Measurements from ENCODE around the gene MTOR. TPM values are rescaled to one million over a fixed set of nuclear protein-coding genes. Genes with fewer than 3 reads are reported as not detected.

Gene MTOR
- total and polyA plus RNA-seq, 4 donors: 15.1 to 36.6 (median 26.9) TPM

DNA sequence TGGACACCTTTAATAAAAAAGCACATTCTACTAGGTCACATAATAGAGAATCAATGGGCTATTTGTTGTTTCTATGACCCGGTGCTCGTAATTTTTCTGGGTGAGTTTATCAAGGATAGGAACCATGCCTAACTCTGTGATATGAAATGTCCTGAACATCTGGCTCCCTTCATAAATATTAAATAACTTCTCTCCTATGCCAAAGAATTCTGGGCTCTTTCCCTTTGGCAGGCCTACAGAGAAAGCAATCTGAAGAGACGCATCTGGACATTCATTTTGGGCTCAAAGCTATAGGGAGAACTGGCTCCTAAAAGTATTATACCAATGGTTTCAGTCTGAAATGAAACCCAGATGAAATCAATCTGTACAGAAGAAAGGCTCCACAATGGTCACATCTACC is 112.0 kb downstream of the MTOR start:
- Histone ChIP-seq H3K9me3 (ENCODE audit: control insufficient read depth in 4 of 4, insufficient read depth in 3 of 4, low read length in 3 of 4) (no peaks in the 10 kb centered on the region), H3K4me3 (no peak overlapping the region), H3K9ac (ENCODE audit: insufficient read depth in 1 of 2, low read length in 2 of 2) (no peak overlapping the region), H3K36me3 (ENCODE audit: control insufficient read depth in 4 of 4, insufficient read depth in 4 of 4, low read length in 4 of 4) (peaks cover 8 to 26% (median 15%) of the 10 kb centered on the region in 4 donors), H3K4me1 (ENCODE audit: control insufficient read depth in 5 of 5, insufficient read depth in 5 of 5, low read length in 5 of 5) (peaks cover 0 to 64% (median 32%) of the 10 kb centered on the region in 5 donors), H3K27ac (ENCODE audit: low read depth in 1 of 2, low read length in 1 of 2) (no peak overlapping the region), H3K27me3 (ENCODE audit: control insufficient read depth in 3 of 3, insufficient read depth in 3 of 3, low read length in 2 of 3) (no peaks in the 10 kb centered on the region)
- TF ChIP-seq, protein P1, sequence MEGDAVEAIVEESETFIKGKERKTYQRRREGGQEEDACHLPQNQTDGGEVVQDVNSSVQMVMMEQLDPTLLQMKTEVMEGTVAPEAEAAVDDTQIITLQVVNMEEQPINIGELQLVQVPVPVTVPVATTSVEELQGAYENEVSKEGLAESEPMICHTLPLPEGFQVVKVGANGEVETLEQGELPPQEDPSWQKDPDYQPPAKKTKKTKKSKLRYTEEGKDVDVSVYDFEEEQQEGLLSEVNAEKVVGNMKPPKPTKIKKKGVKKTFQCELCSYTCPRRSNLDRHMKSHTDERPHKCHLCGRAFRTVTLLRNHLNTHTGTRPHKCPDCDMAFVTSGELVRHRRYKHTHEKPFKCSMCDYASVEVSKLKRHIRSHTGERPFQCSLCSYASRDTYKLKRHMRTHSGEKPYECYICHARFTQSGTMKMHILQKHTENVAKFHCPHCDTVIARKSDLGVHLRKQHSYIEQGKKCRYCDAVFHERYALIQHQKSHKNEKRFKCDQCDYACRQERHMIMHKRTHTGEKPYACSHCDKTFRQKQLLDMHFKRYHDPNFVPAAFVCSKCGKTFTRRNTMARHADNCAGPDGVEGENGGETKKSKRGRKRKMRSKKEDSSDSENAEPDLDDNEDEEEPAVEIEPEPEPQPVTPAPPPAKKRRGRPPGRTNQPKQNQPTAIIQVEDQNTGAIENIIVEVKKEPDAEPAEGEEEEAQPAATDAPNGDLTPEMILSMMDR (IDR thresholded peaks at IDR 0.05; ENCODE audit: control extremely low read depth, extremely low read depth): no peak
- 75 to 83% methylated on average over 3 of the region's 3 CpGs for WGBS, 2 donors
- DNase-seq (peak; percentile 87 to 99 (median 98)), ATAC-seq (ENCODE audit: insufficient read depth, low FRiP score) (no peak)

DNA sequence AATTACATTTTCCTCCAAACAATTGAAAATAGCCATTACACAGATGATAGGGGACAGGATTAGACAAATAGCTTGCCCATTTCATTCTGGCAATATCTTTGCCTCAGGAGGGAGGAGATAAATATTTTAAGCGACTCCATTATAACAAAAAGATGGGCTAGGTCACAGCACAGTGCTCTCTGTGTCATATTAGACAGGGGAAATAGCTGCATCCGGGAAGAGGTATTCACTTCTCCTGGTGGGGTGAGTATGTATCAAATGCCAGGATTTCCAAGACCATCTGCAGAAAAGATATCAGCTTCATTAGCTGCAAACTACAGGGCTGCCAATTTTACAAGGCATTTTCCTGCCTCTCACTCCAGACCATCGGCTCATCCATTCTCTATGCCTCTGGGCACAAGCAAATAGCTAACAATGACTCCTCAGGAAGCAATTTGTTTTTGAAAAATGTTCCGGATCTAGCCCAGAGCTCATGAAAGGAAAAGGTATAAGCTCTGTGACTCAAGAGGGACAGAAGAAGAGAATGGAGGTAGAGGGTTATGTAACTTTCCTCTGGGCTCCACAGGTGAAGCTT is 115.1 kb downstream of the MTOR start:
- H3K9me3 ChIP-seq (ENCODE audit: control insufficient read depth in 4 of 4, insufficient read depth in 3 of 4, low read length in 3 of 4): no peaks in the 10 kb centered on the region
- no peak for ATAC-seq (ENCODE audit: insufficient read depth, low FRiP score)
- WGBS, 2 donors: 70 to 77% methylated on average over 4 of the region's 4 CpGs
- TF ChIP-seq, protein P1 (IDR thresholded peaks at IDR 0.05; ENCODE audit: control extremely low read depth, extremely low read depth): no peak
- H3K27me3 ChIP-seq (ENCODE audit: control insufficient read depth in 3 of 3, insufficient read depth in 3 of 3, low read length in 2 of 3): no peaks in the 10 kb centered on the region
- no peak overlapping the region for H3K27ac ChIP-seq (ENCODE audit: low read depth in 1 of 2, low read length in 1 of 2)
- DNase-seq: peak in 1 of 3 donors; percentile 19
- peaks cover 8 to 25% (median 20%) of the 10 kb centered on the region in 4 donors for H3K36me3 ChIP-seq (ENCODE audit: control insufficient read depth in 4 of 4, insufficient read depth in 4 of 4, low read length in 4 of 4)
- H3K4me3 ChIP-seq: no peak overlapping the region
- no peak overlapping the region for H3K9ac ChIP-seq (ENCODE audit: insufficient read depth in 1 of 2, low read length in 2 of 2)
- peaks cover 8 to 63% (median 26%) of the 10 kb centered on the region in 5 donors for H3K4me1 ChIP-seq (ENCODE audit: control insufficient read depth in 5 of 5, insufficient read depth in 5 of 5, low read length in 5 of 5)

DNA sequence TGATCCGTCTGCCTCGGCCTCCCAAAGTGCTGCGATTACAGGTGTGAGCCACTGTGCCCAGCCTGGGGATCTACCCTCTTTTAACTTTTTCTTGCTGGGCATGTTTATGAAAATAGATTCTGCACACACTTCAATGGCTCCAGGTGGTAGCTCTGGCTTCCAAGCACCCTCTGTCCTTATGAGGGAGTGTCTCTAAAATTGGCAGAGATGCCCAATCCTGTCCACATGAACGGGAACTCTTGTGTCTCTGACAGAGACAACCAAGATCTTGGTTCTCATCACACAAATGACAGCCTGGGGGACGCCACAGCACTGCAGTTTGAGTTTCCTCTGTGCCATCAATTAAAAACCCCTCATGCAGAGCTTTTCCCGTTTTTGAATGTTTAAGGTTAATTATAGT is 116.6 kb downstream of the MTOR start:
- no peak for ATAC-seq (ENCODE audit: insufficient read depth, low FRiP score)
- no peaks in the 10 kb centered on the region for H3K9me3 ChIP-seq (ENCODE audit: control insufficient read depth in 4 of 4, insufficient read depth in 3 of 4, low read length in 3 of 4)
- no peak overlapping the region for H3K4me3 ChIP-seq
- peaks cover 8 to 25% (median 20%) of the 10 kb centered on the region in 4 donors for H3K36me3 ChIP-seq (ENCODE audit: control insufficient read depth in 4 of 4, insufficient read depth in 4 of 4, low read length in 4 of 4)
- no peak overlapping the region for H3K27ac ChIP-seq (ENCODE audit: low read depth in 1 of 2, low read length in 1 of 2)
- no peak overlapping the region for H3K9ac ChIP-seq (ENCODE audit: insufficient read depth in 1 of 2, low read length in 2 of 2)
- no peak for DNase-seq
- H3K4me1 ChIP-seq (ENCODE audit: control insufficient read depth in 5 of 5, insufficient read depth in 5 of 5, low read length in 5 of 5): peaks cover 1 to 47% (median 11%) of the 10 kb centered on the region in 5 donors
- 94 to 95% methylated on average over 6 of the region's 6 CpGs for WGBS, 2 donors
- TF ChIP-seq, protein P1 (IDR thresholded peaks at IDR 0.05; ENCODE audit: control extremely low read depth, extremely low read depth): no peak
- H3K27me3 ChIP-seq (ENCODE audit: control insufficient read depth in 3 of 3, insufficient read depth in 3 of 3, low read length in 2 of 3): no peaks in the 10 kb centered on the region

Data from lung (tissue), 12 donors.